Measurements from ENCODE around the gene MRM3. TPM values are rescaled to one million over a fixed set of nuclear protein-coding genes. Genes with fewer than 3 reads are reported as not detected.

MRM3 gene
- total RNA-seq, 4 donors from 2014 or later = 18.6 to 29.1 (median 24.8) TPM

GRCh38 chr17:759964-760363, 22.2 kb upstream of the MRM3 start:
- no peaks in the 10 kb centered on the region for H3K4me1 ChIP-seq
- DNase-seq (ENCODE audit: low spot score in 2 of 2) = no peak
- peaks cover 0 to 87% (median 13%) of the 10 kb centered on the region in 3 donors for H3K36me3 ChIP-seq
- 92 to 93% methylated on average over 5 of the region's 5 CpGs for WGBS, 2 donors
- H3K4me3 ChIP-seq = no peak overlapping the region
- no peak overlapping the region for H3K27ac ChIP-seq
- no peak for TF ChIP-seq POLR2A (IDR thresholded peaks at IDR 0.05)
- no peak for TF ChIP-seq EP300 (IDR thresholded peaks at IDR 0.05)
- TF ChIP-seq, protein P1, sequence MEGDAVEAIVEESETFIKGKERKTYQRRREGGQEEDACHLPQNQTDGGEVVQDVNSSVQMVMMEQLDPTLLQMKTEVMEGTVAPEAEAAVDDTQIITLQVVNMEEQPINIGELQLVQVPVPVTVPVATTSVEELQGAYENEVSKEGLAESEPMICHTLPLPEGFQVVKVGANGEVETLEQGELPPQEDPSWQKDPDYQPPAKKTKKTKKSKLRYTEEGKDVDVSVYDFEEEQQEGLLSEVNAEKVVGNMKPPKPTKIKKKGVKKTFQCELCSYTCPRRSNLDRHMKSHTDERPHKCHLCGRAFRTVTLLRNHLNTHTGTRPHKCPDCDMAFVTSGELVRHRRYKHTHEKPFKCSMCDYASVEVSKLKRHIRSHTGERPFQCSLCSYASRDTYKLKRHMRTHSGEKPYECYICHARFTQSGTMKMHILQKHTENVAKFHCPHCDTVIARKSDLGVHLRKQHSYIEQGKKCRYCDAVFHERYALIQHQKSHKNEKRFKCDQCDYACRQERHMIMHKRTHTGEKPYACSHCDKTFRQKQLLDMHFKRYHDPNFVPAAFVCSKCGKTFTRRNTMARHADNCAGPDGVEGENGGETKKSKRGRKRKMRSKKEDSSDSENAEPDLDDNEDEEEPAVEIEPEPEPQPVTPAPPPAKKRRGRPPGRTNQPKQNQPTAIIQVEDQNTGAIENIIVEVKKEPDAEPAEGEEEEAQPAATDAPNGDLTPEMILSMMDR (IDR thresholded peaks at IDR 0.05) = no peak
- no peaks in the 10 kb centered on the region for H3K9me3 ChIP-seq
- H3K27me3 ChIP-seq = no peaks in the 10 kb centered on the region

GRCh38 chr17:760371-760770, 21.8 kb upstream of the MRM3 start:
- 89% methylated on average over 9 of the region's 9 CpGs for WGBS, 2 donors
- Histone ChIP-seq H3K4me1 (no peaks in the 10 kb centered on the region), H3K27me3 (no peaks in the 10 kb centered on the region), H3K9me3 (no peaks in the 10 kb centered on the region), H3K36me3 (peaks cover 0 to 91% (median 13%) of the 10 kb centered on the region in 3 donors), H3K27ac (no peak overlapping the region), H3K4me3 (no peak overlapping the region)
- no peak for DNase-seq (ENCODE audit: low spot score in 2 of 2)
- TF ChIP-seq POLR2A (IDR thresholded peaks at IDR 0.05) (no peak), EP300 (IDR thresholded peaks at IDR 0.05) (no peak)
- TF ChIP-seq, protein P1 (IDR thresholded peaks at IDR 0.05) = no peak

DNA sequence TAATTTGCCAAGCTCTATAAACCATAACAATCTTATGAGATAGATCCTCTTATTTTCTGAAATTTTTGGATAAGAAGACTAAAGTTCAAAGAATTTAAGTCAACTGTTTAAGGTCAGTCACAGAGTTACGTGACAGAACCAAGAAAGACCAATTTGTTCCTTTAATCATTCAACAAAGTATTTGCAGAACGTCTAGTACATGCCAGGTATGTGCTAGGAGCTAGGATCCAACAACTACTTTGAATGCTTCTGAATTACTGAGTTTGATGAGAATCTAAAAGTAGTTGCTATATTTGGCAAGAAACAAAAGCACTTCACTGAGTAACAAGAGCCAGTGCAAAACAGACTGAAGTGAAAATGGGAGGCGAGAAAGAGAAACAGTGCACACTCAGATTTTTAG, 15.1 kb upstream of the MRM3 start:
- H3K4me1 ChIP-seq = no peaks in the 10 kb centered on the region
- peaks cover 0 to 98% (median 33%) of the 10 kb centered on the region in 3 donors for H3K36me3 ChIP-seq
- WGBS, 2 donors = 71 to 74% methylated on average over 3 of the region's 3 CpGs
- TF ChIP-seq, protein P1 (IDR thresholded peaks at IDR 0.05) = no peak
- TF ChIP-seq EP300 (IDR thresholded peaks at IDR 0.05) (no peak), POLR2A (IDR thresholded peaks at IDR 0.05) (no peak)
- DNase-seq (ENCODE audit: low spot score in 2 of 2) = no peak
- no peak overlapping the region for H3K27ac ChIP-seq
- H3K9me3 ChIP-seq = no peaks in the 10 kb centered on the region
- no peaks in the 10 kb centered on the region for H3K27me3 ChIP-seq
- no peak overlapping the region for H3K4me3 ChIP-seq

- Histone ChIP-seq H3K36me3 (peaks cover 0 to 86% (median 41%) of the 10 kb centered on the region in 3 donors), H3K9me3 (no peaks in the 10 kb centered on the region), H3K27me3 (no peaks in the 10 kb centered on the region), H3K4me1 (peaks cover 0 to 17% (median 0%) of the 10 kb centered on the region in 4 donors), H3K4me3 (no peak overlapping the region), H3K27ac (peak overlapping the region in 2 of 4 donors; percentile 62 to 83)
- WGBS, 2 donors = 47 to 53% methylated on average over 5 of the region's 5 CpGs
- TF ChIP-seq, protein P1 (IDR thresholded peaks at IDR 0.05) = no peak
- TF ChIP-seq EP300 (IDR thresholded peaks at IDR 0.05) (no peak), POLR2A (IDR thresholded peaks at IDR 0.05) (no peak)
- DNase-seq (ENCODE audit: low spot score in 2 of 2) = no peak
Measured at GRCh38 chr17:773016-773415, 9.1 kb upstream of the MRM3 start.

GRCh38 chr17:773467-774312, 8.5 kb upstream of the MRM3 start:
- Histone ChIP-seq H3K9me3 (no peaks in the 10 kb centered on the region), H3K4me1 (peaks cover 0 to 17% (median 0%) of the 10 kb centered on the region in 4 donors), H3K27me3 (no peaks in the 10 kb centered on the region), H3K36me3 (peaks cover 0 to 86% (median 46%) of the 10 kb centered on the region in 3 donors), H3K27ac (peak overlapping the region; percentile 3 to 83 (median 62)), H3K4me3 (no peak overlapping the region)
- no peak for DNase-seq (ENCODE audit: low spot score in 2 of 2)
- peak in 1 of 2 donors; percentile 32 for TF ChIP-seq EP300 (IDR thresholded peaks at IDR 0.05)
- TF ChIP-seq, protein P1 (IDR thresholded peaks at IDR 0.05) = no peak
- TF ChIP-seq POLR2A (IDR thresholded peaks at IDR 0.05) = no peak
- 51 to 56% methylated on average over 14 of the region's 14 CpGs for WGBS, 2 donors
